ENCODE results near the gene FJX1.

FJX1 gene

DNA sequence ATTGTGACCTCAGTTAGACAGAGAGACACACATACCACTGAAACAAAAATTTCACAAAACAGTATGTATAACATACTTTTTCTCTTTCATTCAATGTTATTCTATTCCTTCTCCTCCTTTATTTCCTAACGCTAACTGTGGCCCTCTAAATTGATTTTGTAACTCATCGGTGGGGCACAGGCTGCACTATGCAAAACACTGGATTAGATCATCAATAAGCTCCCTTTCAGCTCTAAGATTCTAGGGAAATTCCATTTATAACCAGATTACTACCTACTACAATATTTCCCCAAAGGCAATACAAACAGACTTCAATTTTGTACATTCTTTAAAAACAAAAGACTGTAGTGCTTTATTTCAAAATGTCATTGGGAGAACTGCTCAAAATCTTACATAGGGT lies 6.1 kb downstream of the FJX1 start:
- no peaks in the 10 kb centered on the region for H3K36me3 ChIP-seq (ENCODE audit: control insufficient read depth in 2 of 2, insufficient read depth in 1 of 2, low read length in 2 of 2)
- no peak overlapping the region for H3K4me3 ChIP-seq (ENCODE audit: low read depth, low read length)
- H3K9me3 ChIP-seq (ENCODE audit: control insufficient read depth, insufficient read depth, low read depth, low read length) = no peaks in the 10 kb centered on the region
- CTCF ChIA-PET = no interaction called here
- TF ChIP-seq SP3 (tag by site-specific recombination; IDR thresholded peaks at IDR 0.05) (no peak), ZNF184 (tag by site-specific recombination; IDR thresholded peaks at IDR 0.05) (no peak), ZNF114 (tag by site-specific recombination; IDR thresholded peaks at IDR 0.05) (no peak), ZNF48 (tag by site-specific recombination; IDR thresholded peaks at IDR 0.05) (no peak), PRDM1 (tag by site-specific recombination; IDR thresholded peaks at IDR 0.05) (no peak), KLF16 (tag by site-specific recombination; IDR thresholded peaks at IDR 0.05) (no peak)
- TF ChIP-seq, protein P1, sequence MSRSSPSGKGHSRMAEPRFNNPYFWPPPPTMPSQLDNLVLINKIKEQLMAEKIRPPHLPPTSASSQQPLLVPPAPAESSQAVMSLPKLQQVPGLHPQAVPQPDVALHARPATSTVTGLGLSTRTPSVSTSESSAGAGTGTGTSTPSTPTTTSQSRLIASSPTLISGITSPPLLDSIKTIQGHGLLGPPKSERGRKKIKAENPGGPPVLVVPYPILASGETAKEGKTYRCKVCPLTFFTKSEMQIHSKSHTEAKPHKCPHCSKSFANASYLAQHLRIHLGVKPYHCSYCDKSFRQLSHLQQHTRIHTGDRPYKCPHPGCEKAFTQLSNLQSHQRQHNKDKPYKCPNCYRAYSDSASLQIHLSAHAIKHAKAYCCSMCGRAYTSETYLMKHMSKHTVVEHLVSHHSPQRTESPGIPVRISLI (tag by site-specific recombination; IDR thresholded peaks at IDR 0.05) = no peak
- H3K27ac ChIP-seq (ENCODE audit: extremely low read depth, low read depth, low read length) = no peak overlapping the region
- no peaks in the 10 kb centered on the region; the same call in 1 of the 2 replicates for H3K4me1 ChIP-seq (ENCODE audit: control insufficient read depth, insufficient read depth, low read length)
- POLR2A ChIA-PET = no interaction called here

DNA sequence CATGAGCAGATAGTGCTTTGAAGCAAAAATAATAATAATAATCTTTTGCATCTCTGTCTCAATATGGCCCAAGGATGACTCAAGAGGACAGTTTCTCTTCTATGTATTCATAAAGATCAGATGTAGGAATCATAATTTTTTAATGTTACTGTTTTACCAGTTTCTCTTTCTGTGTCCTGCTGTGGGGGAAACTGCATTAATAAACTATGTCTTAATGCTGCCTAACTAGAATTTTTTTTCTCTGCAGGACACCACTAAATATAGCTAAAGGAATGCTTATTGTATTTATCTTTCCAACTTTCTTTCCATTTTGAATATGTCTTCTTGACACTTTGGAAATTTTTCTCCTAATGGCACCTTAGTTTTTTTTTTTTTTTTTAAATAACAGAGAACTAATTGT lies 6.5 kb downstream of the FJX1 start:
- CTCF ChIA-PET = interaction anchor here (1.3 kb wide), 1 partner anchor 197 kb away, joined by 4 read pairs; no protein-coding TSS in a partner anchor
- Histone ChIP-seq H3K27ac (ENCODE audit: extremely low read depth, low read depth, low read length) (no peak overlapping the region), H3K4me1 (ENCODE audit: control insufficient read depth, insufficient read depth, low read length) (no peaks in the 10 kb centered on the region; the same call in 1 of the 2 replicates), H3K4me3 (ENCODE audit: low read depth, low read length) (no peak overlapping the region), H3K36me3 (ENCODE audit: control insufficient read depth in 2 of 2, insufficient read depth in 1 of 2, low read length in 2 of 2) (no peaks in the 10 kb centered on the region), H3K9me3 (ENCODE audit: control insufficient read depth, insufficient read depth, low read depth, low read length) (no peaks in the 10 kb centered on the region)
- POLR2A ChIA-PET = no interaction called here
- TF ChIP-seq OSR2 (tag by site-specific recombination; IDR thresholded peaks at IDR 0.05) = no peak

DNA sequence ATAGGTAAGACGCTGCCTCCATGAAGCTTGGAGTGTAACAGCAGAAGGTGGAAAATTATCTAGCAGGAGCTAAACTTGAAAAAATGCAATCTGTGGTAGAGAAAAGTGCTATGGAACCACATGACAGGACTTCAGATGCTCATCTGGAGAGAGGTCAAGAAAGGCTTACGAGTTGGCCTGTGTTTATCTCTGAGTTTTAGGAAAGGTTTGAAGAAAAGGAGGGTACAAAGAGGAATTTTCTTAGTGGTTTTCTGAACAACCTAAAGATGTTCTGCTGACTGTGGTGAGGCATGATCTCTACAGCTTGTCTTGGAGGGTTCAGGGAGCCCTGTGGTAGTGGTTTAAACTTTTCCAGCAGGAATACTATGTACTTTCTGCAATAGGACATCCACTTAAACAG lies 8.2 kb downstream of the FJX1 start:
- Histone ChIP-seq H3K36me3 (ENCODE audit: control insufficient read depth in 2 of 2, insufficient read depth in 1 of 2, low read length in 2 of 2) (no peaks in the 10 kb centered on the region), H3K9me3 (ENCODE audit: control insufficient read depth, insufficient read depth, low read depth, low read length) (no peaks in the 10 kb centered on the region), H3K27ac (ENCODE audit: extremely low read depth, low read depth, low read length) (no peak overlapping the region), H3K4me3 (ENCODE audit: low read depth, low read length) (no peak overlapping the region), H3K4me1 (ENCODE audit: control insufficient read depth, insufficient read depth, low read length) (no peaks in the 10 kb centered on the region; the same call in 1 of the 2 replicates)
- ChIA-PET CTCF (no interaction called here), POLR2A (no interaction called here)
- TF ChIP-seq, protein P2, sequence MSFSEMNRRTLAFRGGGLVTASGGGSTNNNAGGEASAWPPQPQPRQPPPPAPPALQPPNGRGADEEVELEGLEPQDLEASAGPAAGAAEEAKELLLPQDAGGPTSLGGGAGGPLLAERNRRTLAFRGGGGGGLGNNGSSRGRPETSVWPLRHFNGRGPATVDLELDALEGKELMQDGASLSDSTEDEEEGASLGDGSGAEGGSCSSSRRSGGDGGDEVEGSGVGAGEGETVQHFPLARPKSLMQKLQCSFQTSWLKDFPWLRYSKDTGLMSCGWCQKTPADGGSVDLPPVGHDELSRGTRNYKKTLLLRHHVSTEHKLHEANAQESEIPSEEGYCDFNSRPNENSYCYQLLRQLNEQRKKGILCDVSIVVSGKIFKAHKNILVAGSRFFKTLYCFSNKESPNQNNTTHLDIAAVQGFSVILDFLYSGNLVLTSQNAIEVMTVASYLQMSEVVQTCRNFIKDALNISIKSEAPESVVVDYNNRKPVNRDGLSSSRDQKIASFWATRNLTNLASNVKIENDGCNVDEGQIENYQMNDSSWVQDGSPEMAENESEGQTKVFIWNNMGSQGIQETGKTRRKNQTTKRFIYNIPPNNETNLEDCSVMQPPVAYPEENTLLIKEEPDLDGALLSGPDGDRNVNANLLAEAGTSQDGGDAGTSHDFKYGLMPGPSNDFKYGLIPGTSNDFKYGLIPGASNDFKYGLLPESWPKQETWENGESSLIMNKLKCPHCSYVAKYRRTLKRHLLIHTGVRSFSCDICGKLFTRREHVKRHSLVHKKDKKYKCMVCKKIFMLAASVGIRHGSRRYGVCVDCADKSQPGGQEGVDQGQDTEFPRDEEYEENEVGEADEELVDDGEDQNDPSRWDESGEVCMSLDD (tag by site-specific recombination; IDR thresholded peaks at IDR 0.05) = no peak
- TF ChIP-seq, protein P3, sequence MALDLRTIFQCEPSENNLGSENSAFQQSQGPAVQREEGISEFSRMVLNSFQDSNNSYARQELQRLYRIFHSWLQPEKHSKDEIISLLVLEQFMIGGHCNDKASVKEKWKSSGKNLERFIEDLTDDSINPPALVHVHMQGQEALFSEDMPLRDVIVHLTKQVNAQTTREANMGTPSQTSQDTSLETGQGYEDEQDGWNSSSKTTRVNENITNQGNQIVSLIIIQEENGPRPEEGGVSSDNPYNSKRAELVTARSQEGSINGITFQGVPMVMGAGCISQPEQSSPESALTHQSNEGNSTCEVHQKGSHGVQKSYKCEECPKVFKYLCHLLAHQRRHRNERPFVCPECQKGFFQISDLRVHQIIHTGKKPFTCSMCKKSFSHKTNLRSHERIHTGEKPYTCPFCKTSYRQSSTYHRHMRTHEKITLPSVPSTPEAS (tag by site-specific recombination; IDR thresholded peaks at IDR 0.05) = no peak
- TF ChIP-seq, protein P4, sequence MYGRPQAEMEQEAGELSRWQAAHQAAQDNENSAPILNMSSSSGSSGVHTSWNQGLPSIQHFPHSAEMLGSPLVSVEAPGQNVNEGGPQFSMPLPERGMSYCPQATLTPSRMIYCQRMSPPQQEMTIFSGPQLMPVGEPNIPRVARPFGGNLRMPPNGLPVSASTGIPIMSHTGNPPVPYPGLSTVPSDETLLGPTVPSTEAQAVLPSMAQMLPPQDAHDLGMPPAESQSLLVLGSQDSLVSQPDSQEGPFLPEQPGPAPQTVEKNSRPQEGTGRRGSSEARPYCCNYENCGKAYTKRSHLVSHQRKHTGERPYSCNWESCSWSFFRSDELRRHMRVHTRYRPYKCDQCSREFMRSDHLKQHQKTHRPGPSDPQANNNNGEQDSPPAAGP (tag by site-specific recombination; IDR thresholded peaks at IDR 0.05) = no peak
- TF ChIP-seq TCF7L2 (IDR thresholded peaks at IDR 0.05; ENCODE audit: borderline replicate concordance, low read depth, low read length) (no peak), HOXA7 (CRISPR knock-in tag; IDR thresholded peaks at IDR 0.05; ENCODE audit: borderline replicate concordance) (no peak), ZNF155 (tag by site-specific recombination; IDR thresholded peaks at IDR 0.05) (no peak), ZNF174 (tag by site-specific recombination; IDR thresholded peaks at IDR 0.05) (no peak)
- TF ChIP-seq, protein P5, sequence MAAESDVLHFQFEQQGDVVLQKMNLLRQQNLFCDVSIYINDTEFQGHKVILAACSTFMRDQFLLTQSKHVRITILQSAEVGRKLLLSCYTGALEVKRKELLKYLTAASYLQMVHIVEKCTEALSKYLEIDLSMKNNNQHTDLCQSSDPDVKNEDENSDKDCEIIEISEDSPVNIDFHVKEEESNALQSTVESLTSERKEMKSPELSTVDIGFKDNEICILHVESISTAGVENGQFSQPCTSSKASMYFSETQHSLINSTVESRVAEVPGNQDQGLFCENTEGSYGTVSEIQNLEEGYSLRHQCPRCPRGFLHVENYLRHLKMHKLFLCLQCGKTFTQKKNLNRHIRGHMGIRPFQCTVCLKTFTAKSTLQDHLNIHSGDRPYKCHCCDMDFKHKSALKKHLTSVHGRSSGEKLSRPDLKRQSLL (tag by site-specific recombination; IDR thresholded peaks at IDR 0.05) = no peak

All from HEK293 (cell line).